Sigmoid colon (tissue), 4 donors: ENCODE results near the gene IFNAR2.

ENCODE experiments used
- EP300 ChIP-seq, 4 donors: sonication (generic); formaldehyde crosslinking; IDR thresholded peaks; one replicate each; pipeline ENCODE4 v1.6.1; 2017; ENCODE audit warnings: antibody characterized with exemption in 4 of 4
- POLR2A ChIP-seq, 2 donors: fragments of 450-650 bp; IDR thresholded peaks; one replicate each; pipeline ENCODE4 v1.6.1; 2016; ENCODE audit warnings: antibody characterized with exemption in 2 of 2, mild to moderate bottlenecking in 2 of 2, moderate library complexity in 2 of 2
- POLR2AphosphoS5 ChIP-seq, 4 donors: sonication (generic); formaldehyde crosslinking; IDR thresholded peaks; one replicate each; pipeline ENCODE4 v1.6.1; 2017; ENCODE audit warnings: antibody characterized with exemption in 4 of 4
- TF ChIP-seq, protein P1 (sequence below), 4 experiments: fragments of 450-650 bp in 3 of 4; fragments of 200-600 bp in 1 of 4; IDR thresholded peaks; one replicate each; pipeline ENCODE4 v1.5.1; 2016 to 2019; ENCODE audit warnings: antibody characterized with exemption in 4 of 4, mild to moderate bottlenecking in 3 of 4, moderate library complexity in 2 of 4

DNA sequence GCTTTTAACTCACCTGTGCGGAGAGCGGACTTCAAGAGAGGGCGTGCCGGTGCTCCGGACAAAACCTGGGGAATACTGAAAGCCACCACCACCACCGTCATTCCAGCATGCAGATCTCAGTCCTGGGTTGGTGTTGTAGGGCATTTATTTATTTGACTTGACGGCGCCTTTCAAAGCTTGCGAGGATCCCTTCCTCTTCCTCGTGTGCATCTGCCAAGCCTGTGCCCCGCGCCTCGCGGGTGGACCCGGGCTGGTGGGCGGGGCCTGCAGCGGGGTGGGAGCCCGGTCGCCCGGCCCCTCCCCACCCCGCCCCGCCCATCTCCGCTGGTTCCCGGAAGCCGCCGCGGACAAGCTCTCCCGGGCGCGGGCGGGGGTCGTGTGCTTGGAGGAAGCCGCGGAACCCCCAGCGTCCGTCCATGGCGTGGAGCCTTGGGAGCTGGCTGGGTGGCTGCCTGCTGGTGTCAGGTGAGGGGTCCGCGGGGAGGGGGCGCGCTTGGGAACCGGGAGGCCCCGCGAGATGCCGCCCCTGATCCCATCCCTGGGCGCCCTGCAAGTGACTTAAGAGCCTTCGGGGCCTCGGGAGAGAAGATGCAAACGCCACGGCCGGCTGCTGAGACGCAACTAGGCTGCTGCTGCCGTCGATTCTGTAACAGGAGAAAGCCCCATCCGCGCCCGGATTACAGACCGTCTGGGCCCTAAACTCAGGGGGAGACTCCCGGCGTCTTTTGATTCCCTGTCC is 36.5 kb downstream of the IFNAR2 start, which contains the start of gene IL10RB:
- TF ChIP-seq, protein P1, sequence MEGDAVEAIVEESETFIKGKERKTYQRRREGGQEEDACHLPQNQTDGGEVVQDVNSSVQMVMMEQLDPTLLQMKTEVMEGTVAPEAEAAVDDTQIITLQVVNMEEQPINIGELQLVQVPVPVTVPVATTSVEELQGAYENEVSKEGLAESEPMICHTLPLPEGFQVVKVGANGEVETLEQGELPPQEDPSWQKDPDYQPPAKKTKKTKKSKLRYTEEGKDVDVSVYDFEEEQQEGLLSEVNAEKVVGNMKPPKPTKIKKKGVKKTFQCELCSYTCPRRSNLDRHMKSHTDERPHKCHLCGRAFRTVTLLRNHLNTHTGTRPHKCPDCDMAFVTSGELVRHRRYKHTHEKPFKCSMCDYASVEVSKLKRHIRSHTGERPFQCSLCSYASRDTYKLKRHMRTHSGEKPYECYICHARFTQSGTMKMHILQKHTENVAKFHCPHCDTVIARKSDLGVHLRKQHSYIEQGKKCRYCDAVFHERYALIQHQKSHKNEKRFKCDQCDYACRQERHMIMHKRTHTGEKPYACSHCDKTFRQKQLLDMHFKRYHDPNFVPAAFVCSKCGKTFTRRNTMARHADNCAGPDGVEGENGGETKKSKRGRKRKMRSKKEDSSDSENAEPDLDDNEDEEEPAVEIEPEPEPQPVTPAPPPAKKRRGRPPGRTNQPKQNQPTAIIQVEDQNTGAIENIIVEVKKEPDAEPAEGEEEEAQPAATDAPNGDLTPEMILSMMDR (IDR thresholded peaks at IDR 0.05): no peak
- no peak for TF ChIP-seq EP300 (IDR thresholded peaks at IDR 0.05)
- TF ChIP-seq POLR2A (IDR thresholded peaks at IDR 0.05): no peak
- TF ChIP-seq POLR2AphosphoS5 (IDR thresholded peaks at IDR 0.05): peak; percentile 25 to 77 (median 65)
